ENCODE results near the gene ZNF575.

ZNF575 gene, protein sequence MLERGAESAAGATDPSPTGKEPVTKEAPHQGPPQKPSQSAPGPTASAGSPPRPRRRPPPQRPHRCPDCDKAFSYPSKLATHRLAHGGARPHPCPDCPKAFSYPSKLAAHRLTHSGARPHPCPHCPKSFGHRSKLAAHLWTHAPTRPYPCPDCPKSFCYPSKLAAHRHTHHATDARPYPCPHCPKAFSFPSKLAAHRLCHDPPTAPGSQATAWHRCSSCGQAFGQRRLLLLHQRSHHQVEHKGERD

DNA sequence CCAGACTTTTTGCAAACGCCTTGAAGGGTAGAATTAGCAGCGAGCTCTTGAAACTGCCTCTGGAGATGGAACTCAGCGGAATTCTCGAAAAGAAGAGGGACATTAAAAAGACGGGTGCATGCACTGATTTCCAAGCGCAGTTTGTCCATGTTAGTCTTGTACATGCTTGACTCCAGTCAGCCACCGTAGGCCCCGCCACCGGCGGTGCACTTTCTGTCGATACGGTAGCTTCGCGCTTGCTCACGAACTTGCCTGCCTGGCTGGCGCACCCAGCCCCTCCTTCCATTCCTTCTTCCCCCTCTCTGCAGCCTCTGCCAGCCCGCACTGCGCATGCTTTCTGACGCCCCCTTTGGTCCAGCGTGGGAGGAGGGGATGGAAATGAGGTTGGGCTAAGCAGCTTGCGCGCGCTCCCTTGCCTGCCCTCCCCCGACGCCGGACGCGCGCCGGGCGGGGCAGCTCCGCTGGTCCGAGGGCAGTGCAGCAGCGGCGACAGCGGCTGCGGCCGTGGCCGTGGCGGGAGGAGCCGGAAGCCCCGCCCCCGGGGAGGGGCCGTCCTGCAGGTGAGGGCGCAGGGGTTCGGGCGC, at the start of gene ZNF575:
Gene ZNF575 (plus strand): TSS at position 227 of the 584 bp plus-strand sequence. CDS start 1,235 bp downstream, outside the sequence.
- peak; percentile 85 for DNase-seq (ENCODE audit: low read depth, low spot score)

DNA sequence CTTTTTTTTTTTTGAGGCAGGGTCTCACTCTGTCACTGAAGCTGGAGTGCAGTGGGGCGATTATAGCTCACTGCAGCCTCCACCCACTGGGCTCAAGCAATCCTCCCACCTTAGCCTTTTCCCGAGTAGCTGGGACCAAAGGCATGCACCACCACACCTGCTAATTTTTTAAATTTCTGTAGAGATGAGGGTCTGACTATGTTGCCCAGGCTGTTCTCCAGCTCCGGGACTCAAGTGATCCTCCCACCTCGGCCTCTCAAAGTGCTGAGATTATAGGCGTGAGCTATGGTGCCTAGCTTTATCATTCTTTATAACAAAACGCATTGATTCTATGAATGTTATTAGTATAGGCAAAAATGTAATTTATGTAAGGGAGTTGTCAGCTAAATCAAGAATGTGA, 49.7 kb upstream of the ZNF575 start:
- DNase-seq (ENCODE audit: low read depth, low spot score), result no peak

DNA sequence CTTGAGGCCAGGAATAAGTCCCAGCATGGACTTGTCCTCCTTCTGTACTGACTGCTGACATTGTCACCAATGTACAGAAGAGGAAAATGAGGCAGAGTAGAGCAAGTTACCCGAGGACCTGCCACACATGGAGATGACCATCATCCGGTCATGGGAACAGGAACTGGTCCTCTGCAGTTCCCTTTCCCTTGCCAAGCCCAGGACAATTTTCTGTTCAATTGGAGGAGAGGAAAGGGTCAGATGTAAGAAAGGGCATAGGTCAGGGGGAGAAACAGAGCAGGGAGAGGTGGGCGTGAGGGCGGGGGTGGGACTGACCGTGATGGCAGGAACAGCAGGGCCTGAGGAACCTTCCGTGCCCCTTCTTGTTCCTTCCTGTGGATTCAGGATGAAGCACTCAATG, 47.0 kb upstream of the ZNF575 start:
- no peak for DNase-seq (ENCODE audit: low read depth, low spot score)

DNA sequence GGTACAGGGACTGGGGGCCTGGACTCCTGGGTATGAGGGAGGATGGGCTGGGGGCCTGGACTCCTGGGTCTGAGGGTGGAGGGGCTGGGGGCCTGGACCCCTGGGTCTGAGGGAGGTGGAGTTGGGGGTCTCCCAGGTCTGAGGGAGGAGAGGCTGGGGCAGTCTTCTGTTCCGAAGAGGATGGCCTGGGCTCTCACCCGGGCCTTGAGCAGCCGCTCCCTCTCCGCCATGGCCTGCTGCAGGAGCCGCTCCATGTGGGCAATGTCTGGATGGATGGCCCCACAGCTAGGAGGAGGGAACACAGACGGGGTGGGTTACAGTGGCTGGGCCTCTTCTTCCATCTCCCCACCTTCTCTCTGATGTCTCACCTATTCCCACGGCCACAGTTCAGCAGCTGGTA, 46.6 kb upstream of the ZNF575 start:
- DNase-seq (ENCODE audit: low read depth, low spot score), result no peak

DNA sequence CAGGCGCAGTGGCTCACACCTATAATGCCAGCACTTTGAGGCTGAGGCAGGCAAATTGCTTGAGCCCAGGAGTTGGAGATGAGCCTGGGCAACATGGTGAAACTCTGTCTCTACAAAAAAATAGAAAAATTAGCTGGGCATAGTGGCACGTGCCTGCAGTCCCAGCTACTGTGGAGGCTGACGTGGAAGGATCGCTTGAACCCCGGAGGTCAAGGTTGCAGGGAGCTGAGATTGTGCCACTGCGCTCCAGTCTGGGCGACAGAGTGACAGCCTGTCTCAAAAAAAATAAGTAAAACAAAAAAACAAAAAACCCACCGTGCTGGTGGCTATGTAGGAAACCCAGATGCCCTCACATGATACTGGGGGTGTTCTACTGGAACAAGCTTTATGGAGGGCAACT, 44.8 kb upstream of the ZNF575 start:
- no peak for DNase-seq (ENCODE audit: low read depth, low spot score)

DNA sequence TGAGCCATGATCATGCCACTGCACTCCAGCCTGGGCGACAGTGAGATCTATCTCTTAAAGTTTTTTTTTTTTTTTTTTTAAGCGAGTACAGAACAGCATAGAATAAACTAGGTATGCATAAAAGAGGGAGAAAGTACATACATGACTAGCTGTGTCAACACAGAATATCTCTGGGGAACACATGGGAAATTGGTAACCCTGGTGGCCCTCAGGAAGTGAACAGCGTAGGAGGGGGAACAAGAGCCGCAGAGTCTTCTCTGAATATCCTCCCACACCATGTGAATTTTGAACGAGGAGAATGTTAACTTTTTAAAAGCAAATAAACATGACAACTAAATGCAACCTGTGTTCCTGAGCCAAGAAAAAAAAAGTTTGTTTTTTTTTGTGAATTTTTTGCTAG, 43.7 kb upstream of the ZNF575 start:
- peak; percentile 50 for DNase-seq (ENCODE audit: low read depth, low spot score)

DNA sequence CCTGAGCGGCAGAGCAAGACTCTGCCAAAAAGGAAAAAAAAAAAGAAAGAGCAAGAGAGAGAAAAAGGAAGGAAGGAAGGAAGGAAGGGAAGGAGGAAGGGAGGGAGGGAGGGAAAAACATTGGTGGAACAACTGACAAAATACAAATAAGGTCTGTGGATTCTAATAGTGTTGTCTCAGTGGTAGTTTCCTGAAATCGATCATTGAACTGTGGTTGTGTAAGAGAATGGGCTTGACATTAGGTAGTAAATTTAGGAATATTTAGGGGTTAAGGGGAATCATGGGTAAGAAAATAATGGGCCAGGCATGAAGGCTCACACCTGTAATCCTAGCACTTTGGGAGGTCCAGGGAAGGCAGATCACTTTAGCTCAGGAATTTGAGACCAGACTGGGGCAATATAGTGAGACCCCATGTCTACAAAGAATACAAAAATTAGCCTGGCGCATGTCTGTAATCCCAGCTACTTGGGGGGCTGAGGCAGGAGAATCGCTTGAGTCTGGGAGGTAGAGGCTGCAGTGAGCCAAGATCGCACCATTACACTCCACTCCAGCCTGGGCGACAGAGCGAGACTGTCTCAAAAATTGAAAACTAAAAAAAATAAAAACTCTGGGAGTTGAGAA, 42.9 kb upstream of the ZNF575 start:
- DNase-seq (ENCODE audit: low read depth, low spot score), result no peak

DNA sequence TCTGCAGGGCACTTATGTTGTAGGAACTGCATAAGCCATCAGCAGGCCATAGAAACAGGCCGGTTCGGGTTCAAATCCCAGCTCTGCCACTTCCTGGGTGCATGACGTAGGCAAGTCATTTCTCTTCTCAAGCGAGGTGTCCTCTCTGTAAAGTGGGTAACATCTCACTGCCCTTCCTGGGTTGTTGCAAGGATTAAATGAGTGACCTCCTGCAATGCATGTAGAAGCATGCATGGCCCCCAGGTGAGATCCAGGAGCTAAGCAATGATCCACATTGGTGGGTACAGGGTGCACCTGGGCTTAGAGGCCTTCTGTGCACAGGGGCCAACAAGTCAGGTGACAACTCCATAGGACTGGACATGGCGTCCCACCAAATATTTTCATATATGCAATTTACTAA, 42.2 kb upstream of the ZNF575 start:
- no peak for DNase-seq (ENCODE audit: low read depth, low spot score)

DNA sequence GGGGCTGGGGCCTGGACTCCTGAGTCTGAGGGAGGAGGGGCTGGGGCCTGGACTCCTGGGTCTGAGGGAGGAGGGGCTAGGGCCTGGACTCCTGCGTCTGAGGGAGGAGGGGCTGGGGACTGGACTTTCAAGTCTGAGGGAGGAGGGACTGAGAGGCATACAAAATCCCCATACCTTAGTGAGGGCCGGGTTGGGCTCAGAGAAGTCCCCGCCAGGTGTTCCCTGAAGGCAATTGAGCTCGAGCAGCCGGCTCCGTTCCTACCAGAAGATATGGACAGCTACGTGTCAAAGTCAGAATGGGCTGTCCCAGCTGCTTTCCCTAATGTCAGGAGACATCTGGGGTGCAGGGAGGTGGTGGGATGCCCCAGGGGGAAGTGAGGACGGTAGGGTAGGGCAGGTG, 37.9 kb upstream of the ZNF575 start:
- DNase-seq (ENCODE audit: low read depth, low spot score), result no peak

DNA sequence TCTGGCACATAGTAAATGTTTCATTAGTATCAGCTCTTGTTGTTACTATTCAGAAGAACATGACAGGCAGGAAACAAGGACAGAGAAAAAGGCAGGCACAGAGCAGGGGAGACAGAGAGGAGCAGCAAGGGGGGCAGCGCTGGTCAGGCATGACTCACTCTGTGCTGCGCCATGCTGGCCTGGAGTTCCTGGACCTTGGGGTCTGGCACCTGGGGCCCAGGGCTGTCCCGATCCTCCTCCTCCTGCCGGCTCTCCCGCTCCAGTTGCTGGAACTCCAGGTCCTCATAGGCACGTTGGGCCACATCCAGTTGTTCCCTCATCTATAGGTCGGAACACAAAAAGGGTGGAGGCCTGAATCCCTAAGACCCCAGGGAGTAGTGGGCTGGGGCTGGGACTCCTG, 36.0 kb upstream of the ZNF575 start:
- no peak for DNase-seq (ENCODE audit: low read depth, low spot score)

DNA sequence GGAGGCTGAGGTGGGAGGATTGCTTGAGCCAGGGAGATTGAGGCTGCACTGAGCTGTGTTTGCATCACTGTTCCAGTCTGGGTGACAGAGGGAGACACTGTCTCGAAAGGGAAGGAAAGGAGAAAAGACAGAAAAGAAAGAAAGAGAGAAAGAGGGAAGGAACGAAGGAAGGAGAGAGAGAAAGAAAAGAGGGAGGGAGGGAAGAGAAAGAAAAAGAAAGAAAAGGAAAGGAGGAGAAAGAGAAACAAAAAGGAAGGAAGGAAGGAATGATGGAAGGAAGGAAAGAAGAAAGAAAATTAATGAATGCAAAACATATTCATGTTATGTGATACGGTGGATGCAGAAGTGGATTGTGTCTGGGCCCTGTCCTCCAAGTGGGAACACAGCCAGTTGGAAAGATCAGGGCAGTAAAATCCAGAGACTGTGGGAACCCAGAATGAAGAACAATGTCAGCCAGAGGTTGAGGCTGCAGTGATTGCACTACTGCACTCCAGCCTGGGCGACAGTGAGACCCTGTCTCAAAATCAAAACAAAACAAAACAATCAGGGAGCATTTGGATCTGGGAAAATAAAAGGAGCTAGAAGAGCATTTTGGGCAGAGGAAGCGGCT, 34.6 kb upstream of the ZNF575 start:
- no peak for DNase-seq (ENCODE audit: low read depth, low spot score)

DNA sequence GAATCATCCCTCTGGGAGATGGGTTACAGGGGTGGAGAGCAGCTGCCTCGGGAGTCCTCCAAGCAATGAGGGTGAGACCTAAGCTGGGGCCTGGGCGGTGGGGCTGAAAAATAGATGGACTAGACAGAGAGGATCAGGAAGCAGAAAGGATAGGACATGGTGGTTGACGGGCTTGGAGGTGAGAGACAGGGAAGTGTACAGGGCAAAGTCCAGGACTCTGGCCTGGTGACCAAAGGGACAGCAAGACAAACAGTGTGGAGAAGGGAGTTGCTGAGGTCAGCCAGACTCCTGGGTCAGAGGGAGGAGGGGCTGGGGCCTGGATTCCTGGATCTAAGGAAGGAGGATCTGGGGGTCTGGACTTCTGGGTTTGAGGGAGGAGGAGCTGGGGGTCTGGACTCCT, 33.9 kb upstream of the ZNF575 start:
- DNase-seq (ENCODE audit: low read depth, low spot score), result no peak

DNA sequence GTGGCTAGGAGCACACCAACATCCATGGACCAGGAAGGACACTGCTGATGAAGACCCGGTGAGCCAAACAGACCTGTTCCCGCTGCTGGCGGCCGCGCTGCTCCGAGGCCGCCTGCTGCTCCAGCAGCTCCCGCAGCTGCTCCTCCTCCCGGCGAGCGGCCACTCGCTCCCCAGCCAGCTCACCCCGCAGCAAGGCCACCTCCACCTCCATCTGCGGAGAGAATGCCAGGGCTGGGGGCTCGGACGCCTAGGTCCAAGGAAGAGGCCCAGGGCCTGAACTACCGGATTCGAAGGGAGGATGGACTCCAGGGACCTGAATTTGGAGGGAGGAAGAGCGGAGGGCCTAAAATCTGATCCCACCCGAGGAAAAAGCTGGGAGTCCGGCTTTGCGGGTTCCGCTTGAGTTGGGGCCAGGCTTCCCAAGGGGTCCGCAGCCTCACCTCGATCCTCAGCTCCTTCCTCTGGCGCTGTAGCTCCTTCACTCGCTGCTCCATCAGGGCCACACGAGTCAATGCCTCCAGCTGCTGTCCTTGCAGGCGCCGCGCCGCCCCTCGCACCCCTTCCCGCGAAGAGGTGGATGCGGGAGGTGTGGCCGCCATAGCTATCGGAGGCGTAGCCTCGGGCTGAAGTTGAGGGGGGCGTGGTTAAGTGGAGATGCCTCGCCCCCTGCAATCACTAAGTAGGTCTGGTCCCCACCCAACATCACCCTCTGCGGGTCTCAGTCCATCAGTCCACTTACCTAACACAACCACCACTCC, 31.1 kb upstream of the ZNF575 start:
- DNase-seq (ENCODE audit: low read depth, low spot score), result no peak

DNA sequence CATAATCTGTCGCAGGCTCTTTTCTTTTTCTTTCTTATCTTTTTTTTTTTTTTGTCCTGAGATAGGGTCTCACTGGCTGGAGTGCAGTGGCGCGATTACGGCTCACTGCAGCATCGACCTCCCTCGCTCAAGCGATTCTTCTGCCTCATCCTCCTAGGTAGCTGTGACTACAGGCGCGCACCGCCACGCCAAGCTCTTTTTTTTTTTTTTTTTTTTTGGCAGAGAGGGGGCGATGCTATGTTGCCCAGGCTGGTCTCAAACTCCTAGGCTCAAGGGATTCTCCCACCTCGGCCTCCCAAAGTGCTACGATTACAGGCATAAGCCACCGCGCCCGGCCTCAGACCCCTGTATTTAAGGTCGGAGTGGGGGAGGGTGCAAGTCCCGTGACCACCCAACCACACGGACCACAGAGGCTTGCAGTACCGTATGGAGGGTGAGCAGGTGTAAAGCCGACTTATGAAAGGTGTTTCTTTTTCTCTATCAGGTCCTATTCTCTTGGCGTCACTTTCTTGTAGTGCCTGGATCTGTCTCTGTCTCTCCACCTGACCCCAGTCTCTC, 30.5 kb upstream of the ZNF575 start:
- no peak for DNase-seq (ENCODE audit: low read depth, low spot score)

DNA sequence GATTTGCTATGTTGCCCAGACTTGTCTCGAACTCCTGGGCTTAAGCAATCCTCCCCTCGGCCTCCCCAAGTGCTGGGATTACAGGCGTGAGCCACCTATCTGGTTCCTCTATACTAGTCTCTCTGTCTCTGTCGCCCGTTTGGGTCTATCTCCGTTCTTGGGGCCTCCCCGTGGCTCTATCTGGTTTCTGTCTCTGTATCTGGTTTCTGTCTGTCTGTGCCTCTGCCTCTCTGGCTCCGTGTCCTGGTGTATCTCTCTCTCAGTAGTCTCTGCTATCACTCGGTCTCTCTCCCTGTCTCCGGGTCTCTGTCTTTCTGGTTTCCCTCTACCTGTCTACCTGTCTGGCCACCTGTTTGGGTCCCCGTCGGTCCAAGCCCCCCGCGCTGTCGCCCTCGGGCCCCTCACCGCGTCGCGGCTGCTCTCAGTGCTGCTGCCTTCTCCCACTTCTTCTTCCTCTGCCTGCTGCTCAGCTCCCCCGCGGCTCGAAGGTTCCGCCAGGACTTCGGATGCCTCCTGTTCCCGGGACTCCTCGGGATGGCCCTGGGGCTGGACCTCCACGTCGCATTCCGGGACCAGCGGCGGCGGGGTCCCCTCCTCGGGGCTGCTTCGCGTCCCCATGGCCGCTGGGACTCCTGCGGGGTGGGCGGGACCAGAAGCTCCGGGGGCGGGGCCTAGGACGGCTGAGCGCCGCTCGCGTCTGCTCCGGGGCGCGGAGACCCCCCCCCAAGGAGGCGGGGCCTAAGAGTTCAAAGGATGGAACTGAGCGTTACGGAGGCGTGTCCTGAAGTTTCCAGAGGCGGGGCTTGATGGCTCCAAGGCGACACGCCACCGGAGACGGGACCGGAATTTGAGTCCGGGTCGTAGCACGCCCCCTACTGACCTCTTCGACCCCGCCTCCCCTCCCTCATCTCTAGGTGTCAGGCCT, 29.2 kb upstream of the ZNF575 start:
- peak; percentile 62 for DNase-seq (ENCODE audit: low read depth, low spot score)

DNA sequence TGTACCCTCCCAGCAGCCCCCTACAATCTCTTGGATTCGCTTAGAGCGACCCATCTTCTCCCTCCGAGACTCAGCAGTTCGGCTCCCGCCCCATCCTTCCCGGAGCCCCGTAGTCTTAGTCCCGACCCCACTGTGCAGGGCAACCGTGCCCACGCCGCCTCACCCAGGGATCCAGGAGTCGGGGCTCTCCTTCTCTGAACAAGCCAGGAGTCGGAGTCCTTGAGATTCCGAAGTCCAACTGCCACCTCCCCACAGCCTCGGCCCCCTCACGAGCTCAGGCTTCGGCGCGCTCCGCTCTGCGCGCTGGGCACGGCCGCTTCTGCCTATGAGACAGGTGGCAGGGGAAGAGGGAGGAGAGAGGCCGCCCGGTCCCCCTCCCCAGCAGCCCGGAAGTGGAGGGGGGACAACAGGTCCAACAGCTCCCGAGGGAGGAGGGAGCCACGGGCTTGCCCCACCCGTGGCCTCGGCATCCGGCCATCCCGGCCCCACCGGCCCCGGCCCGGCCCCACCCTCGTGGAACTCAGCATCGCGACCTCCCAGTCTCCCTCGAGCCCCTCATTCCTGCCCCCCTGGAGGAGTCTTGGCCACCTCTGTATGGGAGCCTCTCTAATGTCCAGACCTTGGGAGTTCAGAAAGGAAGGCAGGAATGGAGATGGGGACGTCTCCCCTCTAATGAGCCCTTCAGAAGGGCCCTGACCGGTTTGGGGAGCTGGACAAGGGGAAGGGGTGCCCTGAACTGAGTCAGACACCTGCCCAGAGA, 28.4 kb upstream of the ZNF575 start, which contains the start of gene PHLDB3:
Gene PHLDB3 (minus strand): TSS at position 321 of the 760 bp plus-strand sequence. CDS start 628 bp downstream, outside the sequence.
- DNase-seq (ENCODE audit: low read depth, low spot score), result no peak

DNA sequence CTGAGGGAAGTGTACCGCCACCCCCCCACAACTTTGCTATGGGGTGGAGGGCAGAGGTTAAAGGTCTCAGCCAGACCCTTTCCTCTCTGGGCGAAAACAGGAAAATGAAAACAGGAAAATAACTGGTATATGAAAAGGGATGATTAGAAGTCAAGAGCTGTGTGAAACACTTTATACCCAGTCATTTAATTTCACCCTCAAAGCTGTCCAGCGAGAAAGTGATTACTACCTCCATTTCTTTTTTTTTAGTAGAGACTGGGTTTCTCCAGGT, 27.9 kb upstream of the ZNF575 start:
- DNase-seq (ENCODE audit: low read depth, low spot score), result no peak

DNA sequence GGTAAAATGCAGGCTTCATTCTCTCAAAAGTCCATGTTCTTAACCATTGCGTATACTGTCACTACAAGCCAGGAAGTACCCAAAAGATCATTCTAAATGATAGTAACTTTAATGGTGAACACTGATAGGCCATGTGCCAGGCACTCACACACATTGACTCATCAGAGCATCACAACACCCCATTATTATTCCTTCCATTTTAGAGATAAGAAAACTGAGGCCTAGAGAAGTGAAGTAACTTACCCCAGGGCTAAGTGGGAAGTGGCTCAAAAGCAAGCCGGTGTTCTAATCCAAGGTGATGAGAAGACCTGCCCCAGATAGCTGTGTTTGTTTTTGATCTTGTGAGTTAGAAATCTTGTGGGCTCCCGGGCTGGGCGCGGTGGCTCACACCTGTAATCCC, 27.0 kb upstream of the ZNF575 start:
- no peak for DNase-seq (ENCODE audit: low read depth, low spot score)

DNA sequence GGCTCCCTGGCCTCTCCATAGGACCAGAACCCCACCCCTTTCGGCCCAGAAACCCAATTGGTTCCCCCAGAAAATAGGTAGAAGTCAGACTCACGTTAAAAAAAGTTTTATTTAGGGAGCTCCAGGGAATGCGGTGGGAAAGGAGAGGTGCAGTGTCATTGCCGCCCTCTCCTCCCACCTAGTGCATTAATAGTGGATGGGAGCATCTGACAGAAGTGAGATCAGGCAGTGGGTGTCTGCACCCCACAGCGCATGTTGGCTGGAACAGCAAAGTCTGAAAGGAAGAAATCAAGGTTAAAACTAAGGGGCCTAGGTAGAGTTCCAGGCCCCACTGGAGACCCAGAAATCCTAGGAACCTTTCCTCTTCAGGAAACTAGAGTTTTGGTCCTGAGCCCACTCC, 26.4 kb upstream of the ZNF575 start:
- DNase-seq (ENCODE audit: low read depth, low spot score), result no peak

DNA sequence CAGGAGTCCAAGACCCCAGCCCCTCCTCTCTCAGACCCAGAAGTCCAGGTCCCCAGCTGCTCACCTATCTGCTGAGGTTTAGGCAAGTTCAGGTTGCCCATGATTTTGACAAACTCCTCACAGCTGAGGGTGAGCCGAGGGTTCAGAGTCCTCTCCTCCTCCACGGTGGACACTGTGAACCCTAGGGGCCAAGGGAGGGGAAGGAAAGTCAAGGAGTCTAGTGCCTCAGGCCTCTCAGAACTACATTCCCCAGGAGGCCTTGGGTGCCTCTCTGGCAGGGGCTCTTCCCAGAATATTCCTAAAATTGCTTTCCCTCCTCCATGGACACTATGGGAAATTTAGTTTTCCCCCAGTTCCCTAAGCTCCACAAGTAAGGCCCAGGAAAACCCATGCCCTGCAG, 25.1 kb upstream of the ZNF575 start:
- no peak for DNase-seq (ENCODE audit: low read depth, low spot score)

Measured in smooth muscle cell of the brain vasculature (primary cell).